EH (cell line): Measurements from ENCODE around the gene IQSEC1.
A peak's percentile ranks its signal among the peaks of the same experiment; 100 is the strongest.

Experiments used
- DNase-seq: peaks from one replicate; pipeline ENCODE4 v3.0.0-alpha.2; 2015; ENCODE audit warnings: low read depth

IQSEC1 gene

DNA sequence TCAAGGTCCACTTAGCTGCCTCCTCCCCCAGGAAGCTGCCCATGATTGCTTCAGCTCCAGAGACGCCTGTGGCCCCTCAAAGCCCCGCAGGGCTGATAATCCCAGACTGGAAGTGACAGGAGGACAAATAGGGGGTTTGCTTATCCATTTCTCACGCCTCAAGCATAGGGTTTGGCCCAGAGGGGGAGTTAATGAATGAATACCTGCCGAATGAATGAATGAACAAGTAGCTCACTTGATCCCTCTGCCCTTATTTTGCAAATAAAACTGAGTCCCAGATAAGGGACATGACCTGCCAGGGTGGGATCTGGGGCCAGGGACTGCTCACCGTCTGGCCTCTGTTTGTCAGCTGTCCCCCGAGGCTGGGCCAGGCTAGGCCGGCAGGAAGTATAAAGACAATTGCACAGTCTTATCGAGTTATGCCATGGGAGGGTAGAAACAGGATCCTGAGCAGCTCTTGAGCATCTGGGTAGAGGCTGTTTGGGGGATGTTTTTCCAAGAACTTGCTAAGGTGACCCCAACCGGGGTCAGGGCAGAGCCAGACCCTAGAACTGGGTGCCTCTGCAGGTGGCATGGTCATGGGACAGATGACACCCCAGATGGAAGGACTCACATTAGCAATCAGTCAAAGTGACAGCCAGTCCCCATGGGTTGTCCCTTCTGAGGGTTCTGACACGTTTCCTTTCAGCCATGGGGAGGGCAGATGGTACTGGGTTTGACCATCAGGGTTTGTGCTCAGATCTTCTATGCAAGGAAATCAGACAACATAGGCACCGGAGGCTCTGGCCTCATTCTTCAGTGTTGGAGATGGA is 45.0 kb downstream of the IQSEC1 start:
- DNase-seq, result no peak

DNA sequence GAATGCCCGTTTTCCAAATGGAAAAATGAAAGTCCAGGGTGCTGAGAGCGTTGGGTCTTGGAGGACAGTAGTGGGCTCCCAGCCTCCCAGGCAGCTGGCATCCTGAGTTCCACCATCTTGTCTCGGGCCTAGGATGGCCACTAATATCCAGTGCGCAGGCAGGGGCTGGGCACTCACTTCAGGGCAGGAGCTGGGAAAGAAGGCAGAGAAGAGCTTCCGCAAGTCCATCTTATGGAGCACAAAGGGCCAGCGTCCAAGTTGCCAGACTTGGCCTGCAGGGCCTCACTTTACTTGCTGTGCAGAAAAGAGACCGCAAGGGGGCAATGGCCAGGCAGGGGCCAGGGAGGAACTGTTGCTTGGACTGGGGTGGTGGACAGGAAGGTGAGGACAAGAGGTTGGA is 46.1 kb downstream of the IQSEC1 start:
- DNase-seq, result no peak

DNA sequence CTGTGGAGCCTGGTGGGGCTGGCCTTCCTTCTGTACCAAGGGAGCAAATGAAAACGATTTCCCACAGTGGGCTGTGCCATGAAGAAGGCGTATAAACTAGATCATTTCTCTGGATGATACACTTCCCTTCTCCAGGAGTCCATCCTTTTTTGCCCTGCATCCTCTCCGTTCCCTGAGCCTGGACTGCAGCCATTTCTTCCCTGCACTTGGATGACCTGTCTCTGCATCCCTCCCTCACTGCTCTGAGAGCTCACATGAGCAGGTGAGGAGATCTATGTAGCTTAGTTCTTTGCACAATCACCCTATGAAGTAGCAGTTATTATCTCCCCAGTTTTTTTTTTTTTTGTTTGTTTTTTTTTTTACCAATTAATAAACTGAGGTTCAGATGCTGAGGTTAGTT is 46.7 kb downstream of the IQSEC1 start:
- no peak for DNase-seq

DNA sequence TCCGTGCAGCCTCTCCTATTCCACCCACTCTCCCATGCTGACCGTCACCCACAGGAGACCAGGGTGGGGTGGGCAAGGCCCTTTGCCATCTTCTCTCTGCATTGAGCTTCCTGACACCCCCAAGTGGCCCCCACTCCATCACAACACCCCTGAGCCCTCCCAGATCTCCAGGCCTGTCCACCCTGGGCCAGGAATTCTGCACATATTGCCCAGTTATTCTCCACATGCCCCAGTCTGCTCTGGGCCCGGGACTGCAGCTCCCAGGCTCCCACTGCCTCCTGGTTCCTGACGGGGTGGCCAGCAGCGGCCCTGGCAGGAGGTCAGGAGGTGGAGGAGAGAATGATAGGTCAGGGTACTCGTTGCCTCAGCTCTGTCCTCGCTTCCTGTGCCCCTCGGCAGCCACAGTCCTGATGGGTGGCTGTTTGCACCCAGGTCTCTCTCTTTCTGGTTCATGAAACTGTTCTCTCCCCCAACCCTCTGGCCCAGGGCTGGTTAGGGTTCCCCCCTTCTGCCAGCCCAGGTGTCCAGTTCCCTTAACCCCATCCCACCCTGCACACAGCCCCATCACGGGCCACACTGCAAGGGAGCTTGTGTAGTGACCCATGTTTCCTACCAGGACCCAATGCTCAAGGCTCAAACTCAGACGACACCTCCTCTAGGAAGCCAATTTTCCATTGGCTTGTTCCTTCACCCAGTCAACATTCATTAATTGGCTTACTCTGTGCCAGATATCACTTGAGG is 47.3 kb downstream of the IQSEC1 start:
- DNase-seq, result no peak

DNA sequence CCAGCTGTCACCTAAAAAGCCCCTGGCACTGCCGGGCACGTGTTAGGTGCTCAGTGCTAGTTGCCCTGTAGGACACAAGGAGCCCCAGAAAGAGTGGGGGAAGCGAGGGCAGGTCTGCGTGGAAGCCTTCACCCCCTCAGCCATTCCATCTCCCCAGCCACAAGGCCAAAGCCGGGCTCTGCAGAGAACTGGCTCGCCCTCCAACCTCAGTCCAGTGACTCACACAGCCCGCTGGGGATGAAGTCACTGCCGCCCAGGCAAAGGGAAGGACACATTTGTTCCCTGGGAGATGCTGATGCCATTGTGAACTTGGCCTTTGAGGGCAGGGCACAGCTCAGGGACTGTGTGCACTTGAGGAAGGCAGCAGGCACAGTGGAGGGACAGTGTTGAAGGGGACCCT is 48.1 kb downstream of the IQSEC1 start:
- DNase-seq, result peak; percentile 77

DNA sequence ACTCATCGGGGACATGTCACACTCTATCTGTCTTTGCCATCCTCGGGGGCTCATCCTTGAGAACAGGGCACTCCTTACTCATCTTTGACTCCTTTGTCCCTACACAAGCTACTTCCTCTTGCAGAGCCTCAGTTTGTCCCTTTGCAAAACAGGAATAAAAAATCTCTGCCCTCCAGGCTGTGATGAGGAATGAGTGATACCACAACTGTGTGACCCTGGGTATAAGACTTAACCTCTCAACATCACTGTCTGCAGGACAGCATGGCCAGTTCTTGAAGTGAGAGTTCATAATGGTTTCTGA is 48.5 kb downstream of the IQSEC1 start:
- no peak for DNase-seq

DNA sequence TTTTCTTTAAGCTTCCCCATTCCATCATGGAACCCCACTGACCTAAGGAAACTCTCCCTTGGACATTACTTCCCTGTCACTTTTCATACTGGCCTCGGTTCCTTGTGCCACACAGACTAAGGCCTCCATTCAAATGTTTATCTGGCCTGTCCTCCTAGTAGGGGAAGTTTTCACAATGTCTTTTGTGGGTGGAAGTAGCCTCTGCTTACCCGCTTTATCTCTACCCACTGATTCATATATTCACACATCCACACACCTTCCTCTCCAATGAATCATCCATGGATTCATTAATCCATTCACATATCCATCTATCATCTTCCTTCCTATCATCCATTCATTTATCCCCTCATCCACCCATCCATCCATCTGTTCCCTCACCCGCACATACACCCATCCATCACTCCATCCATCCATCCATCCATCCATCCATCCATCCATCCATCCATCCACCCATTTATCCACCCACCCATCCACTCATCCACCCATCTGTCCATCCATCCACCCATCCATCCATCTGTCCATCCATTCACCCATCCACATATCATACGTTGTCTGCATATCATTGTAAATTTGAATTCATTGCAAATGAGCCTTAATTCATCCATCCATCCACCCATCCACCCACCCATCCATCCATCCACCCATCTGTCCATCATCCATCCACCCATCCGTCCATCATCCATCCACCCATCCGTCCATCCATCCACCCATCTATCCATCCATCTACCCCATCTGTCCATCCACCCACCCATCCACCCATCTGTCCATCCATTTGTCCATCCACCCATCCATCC is 49.1 kb downstream of the IQSEC1 start:
- DNase-seq, result no peak

DNA sequence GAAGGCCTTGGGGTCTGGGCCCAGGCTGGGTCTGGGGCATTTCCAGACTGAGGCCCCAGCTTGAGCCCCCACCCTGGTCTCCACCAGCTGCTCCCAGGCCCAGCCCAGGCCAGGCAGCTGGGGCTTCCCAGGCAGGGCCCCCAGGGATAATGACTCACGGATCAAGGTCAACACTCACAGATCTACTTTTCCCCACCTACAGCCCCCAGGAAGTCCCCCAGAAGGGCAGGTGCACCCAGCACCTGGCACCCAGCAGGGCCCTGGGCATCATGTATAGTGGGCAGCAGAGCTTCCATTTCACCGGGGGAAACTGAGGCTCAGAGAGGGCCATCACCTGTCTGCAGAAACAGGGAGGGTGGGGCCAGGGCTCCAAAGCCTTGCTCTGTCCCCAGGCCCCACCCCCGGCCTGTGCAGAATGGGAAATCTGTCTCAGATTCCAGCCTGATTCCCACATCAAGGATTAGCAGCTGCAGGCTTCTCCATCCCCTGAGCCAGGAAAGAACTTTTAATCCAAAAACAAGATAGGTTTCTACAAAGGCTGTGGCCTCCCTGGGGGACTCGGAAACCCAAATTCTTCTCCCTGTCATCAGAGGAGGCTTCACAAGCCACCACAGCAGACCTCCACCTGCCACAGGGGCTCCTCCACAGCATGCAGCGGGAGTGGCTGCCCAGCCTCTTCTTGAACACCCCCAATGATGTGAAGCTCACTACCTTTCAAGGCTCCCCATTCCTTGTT is 49.8 kb downstream of the IQSEC1 start:
- DNase-seq, result no peak

DNA sequence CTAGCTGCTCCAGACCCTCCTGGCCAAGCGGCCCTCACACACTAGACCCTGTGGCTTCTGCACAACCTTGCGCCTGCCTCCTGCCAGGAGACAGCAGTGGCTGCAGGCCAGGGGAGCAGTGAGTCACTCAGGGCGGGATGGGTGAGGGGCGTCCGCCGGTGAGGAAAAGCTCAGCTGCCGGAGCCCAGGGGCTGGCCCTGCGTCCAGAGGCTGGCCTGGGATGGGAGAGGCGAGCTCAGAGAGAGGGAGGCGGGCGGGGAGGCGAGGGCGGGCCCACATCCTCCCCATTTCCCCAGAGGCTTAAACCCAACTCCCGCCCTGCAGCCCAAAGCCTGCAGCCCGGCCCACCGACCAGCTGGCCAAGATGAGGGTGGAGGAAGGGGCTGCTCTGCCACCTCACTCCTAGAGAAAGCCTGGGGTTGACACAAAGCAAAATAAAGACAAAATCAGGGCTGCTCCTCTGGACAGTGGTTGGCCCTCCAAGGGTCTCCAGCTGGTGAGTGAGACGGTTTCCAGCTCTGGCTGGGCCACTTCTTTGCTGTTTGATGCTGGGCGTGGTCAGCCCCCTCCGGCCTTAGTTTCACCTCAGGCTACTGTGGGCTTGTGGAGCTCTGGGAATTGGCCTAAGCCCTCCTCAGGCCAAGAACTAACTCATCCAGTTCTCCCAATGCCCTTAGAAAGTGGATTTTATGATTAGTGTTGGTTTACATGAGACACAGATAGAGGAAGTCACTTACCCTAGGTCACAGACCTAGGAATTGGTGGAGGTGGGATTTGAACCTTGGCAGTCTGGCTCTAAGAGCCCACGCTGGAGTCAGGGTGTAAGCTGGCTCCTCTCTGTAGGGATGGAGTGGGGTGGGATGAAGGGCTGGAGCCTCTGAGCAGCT is 50.6 kb downstream of the IQSEC1 start:
- peak; percentile 84 for DNase-seq

DNA sequence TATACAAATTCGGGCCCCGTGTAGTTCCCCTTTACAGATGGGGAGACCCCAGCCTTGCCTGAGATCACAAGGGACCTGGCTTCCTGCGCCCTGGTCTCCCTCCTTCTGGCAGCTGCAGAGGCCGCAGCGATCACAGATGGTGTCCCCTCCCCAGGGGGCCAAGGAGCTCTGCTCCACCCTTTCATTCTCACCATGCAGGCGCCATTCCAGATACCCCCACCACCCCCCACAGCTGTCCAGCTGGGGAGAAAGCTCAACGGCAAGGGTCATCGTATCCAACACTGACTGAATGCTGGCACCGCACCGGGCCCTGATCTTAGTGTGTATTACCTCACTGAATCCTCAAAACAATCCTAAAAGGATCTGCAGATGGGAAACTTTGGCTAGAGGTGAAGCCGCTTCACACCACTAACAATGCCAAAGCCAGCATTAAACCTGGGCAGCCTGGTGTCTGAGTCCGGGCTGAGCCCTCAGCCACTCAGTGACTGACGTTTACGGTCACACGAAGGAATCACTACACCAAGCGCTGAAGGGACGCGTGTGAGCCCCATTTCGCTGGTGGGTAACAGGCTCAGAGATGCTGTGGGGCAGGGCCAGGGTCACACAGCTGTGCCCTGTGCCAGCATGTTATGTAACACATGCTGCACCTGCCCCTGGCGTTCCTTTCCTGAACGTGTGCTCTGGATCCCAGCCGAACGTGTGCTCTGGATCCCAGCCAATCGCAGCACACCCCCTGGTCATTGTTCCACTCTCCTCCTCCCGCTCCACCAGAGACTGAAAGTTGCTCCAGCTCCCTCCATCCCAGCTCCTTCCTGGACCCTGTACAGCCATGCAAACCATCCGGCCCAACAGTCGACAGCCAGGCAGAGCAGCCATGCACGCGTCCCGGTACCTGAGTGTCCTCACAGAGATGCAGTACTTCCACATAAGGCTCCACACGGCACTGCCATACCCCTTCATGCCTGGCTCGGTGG is 51.8 kb downstream of the IQSEC1 start:
- no peak for DNase-seq

DNA sequence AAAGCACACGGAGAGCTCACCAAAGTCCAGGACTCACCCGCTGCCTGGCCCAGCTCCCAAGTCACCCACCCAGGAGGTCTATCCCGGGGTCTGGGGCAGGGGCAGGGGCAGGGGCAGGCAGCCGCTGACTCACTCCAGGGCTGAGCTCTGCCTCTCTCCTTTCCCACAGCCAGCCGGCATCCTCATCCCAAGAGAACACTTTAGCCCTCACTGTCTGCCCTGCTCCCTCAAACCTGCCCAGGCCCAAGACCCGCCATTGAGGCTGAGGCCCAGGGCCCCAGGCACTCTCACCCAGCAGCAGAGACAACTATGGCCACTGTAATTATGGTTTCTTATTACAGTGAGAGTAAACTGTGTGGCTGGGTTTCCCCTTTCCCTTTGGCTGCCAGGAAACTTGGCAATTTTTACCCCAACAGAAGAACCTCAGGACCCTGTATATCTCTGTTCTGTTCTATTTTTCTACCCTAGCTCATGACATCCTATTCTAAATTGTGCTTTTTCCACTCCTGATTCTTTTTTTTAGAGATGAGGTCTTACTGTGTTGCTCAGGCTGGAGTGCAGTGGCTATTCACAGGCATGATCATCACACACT is 53.0 kb downstream of the IQSEC1 start:
- no peak for DNase-seq

DNA sequence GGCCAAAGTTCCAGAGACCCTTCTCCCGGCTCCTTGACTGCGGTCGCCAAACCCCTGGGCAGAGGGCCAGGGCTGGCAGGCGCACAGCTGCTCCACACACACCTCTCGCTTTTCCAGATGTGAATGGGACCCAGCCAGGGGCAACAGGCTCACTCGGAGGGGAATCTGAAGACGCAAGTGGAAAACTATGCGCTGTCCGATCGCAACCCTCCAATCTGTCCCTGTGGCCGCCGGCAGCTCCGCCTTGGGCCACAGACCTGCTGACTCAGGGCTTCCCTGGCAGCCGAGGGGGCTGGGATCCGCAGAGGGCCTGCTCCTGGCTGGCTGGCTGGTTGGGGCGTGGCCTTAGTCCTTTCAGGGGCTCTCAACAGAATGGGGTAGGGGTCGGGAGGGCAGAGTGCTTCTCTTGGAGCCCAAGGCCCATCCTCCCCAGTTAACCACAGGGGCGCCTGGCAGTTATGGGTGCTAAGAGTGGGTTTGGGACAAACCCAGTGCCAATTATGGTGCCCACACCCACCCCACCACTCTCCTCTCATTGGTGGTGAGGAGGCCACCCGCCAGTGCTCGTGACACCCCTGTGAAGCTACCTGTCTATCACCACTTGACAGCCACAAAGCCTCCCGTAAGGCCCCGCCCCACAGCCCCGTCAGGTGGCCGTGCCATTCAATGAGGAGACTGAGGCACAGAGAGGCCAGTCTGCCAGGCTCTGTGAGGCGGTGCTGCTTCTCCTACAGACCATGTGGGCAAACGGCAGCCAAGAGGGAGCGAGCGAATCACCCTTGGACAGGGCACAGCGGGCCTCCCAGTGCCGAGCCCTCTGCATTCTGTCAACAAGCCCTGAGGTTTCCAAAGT is 53.8 kb downstream of the IQSEC1 start:
- peak; percentile 86 for DNase-seq

DNA sequence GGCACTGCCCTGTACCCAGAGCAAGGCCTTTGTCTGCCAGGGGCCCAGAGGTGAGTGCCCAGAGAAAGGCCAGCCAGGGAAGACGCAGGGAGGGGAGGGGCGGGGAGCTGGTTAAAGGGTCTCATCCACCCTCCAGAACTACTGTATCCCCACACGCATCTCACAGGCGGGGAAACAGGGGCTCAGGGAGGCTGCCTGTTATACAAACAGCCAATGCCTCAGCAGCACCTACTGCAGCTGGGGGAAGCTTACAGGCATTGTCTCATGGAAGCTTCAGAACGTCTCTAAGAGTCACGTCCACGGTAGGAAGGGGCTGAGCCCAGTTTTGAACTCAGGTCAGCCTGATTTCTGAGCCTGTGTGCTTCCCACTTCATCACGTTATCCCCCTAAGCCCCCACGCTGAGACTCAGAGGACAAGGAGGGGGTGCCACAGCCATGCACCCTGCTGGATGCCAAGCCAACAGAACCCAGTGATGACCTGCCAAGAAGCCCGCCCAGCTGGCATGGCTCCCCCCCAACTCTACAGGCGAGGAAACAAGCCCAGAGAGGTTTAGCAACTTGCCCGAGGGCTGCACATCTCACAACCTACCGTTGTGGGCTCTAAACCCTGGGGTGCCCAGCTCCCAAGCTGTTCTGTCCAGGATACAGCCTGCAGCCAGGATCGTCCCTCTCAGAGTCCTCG is 54.5 kb downstream of the IQSEC1 start:
- DNase-seq, result no peak

DNA sequence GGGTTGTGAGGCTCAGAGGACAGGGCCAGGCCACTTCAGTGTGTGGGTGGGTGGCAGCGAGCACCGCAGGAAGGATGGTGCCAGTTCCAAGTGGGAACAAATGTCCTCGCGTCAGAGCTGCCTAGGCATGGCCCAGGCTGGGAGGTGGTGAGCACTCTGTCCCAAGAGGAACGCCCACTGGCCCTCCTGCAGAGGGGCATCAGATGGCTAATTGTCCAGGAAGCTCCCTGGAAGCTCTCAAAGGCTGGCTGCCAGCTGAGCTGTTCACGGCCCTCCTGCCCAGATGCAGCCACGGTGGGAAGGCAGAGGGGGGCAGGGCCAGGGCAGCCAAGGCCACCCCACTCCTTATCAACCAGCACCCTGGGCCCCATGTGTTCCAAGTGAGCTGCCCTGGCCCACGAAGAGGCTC is 55.2 kb downstream of the IQSEC1 start:
- peak; percentile 68 for DNase-seq

DNA sequence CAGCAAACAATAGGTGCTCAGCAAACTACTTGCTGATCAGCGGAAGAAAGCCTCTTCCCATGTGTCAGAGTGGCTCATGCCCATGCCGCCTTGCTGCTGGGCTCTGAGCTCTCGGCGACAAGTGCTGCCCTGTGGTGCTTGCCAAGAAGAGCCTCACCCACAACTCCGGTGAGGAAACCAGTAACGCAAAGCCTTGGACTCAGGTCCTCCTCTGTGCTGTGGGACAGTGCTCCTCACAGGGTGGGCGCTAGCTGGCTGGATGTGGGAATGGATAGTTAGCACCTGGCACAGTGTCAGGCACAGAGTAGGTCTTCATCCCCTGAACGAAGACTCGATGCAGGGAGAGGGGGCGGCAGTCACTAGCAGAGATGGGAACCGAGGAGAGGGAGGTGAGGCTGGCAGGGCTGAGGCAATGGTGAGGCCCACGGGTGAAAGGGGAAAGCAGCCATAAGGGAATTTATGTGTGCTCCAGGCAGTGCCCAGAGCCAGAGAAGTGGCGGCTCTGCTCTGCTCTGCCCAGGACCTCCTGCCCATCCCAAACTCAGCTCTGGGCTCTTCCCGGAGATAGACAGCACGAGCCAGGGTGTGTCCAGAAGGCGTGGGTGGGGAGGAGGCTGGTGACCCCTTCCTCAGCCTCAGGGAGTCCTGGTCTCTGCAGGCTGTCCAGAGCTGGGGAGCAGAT is 55.7 kb downstream of the IQSEC1 start:
- no peak for DNase-seq

DNA sequence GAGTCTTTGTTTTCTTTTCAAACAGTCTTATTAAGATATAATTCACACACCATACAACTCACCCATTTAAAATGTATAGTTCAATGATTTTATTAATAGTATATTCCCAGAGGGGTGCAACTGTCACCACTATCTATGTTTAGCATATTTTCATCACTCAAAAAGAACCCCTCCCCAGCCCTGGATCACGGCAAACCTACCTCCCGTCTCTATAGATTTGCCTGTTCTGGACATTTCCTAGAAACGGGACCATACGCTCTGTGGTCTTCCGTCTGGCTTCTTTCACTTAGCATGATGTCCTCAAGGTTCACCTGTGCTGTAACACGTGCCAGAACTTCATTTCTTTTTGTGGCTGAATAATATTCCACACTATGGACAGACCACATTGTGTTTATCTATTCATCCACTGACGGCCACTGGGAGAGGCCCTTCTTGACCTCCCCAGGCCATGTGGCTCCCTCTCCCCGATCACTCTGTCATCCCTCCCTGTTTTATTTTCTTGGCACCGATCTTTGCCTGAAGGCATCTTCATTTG is 56.4 kb downstream of the IQSEC1 start:
- DNase-seq, result no peak

DNA sequence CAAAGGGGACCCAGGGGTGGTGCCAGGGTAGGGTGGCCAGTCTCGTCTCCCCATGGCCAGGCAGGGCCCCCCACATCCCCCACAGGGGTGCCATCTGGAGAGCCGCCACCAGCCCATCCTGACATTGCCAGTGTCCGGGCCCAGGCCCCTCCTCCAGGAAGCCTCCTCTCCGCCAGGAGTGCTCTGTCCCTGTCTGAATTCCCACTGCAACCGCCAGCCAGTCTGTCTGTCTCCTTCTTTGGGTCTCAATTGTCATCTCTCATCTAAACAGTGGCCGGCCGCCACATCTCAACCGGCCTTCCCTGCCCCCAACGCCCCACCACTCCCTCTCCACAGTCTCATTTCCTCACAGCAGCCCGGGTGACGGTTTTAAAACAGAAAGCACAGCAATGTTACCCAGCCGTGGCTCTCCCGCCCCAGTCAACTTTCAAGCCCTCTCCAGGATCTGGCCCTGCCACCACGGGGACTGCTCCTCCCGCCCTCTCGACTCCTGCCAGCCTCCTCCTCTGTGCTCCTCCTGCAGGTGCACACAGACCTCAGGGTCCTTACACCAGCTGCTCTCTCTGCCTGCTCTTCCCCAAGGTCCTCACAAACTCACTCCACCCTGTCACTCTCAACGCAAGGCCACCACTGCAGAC is 57.0 kb downstream of the IQSEC1 start:
- no peak for DNase-seq
